GM21447 (cell line): Measurements from ENCODE around the gene SLC12A1.
A peak's percentile ranks its signal among the peaks of the same experiment; 100 is the strongest.

Experiments used
- ATAC-seq: cut with Tn5 transposase; IDR thresholded peaks from one replicate; pipeline ENCODE4 v1.9.1; 2021; ENCODE audit not compliant: unreplicated experiment

SLC12A1 gene

GRCh38 chr15:48205981-48206380 lies at the start of gene SLC12A1:
TSS of gene SLC12A1 (plus strand) at chr15:48206302. CDS start at chr15:48207720, 1,418 bp downstream.
- no peak for ATAC-seq

- no peak for ATAC-seq
These were observed 37.5 kb upstream of the SLC12A1 start for GRCh38 chr15:48168616-48169015.

DNA sequence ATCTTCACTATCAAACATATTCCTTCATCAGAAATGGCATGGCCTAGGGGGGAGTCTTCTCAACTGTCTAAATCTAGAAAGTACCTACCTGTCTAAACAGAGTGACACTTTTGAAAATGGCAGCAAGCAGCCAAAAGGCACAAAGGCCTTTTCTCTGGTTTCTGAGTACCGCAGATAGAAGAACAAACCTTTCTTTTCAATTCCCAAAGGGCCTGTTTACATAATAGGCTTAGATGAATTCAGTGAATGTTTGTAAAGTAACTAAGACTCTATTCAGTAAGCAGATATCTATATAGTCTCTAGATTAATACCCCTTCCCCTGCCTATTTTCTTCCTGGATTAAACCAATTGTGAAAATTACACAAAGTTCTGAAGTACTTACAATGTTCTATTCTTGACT lies 35.1 kb upstream of the SLC12A1 start:
- ATAC-seq: no peak

DNA sequence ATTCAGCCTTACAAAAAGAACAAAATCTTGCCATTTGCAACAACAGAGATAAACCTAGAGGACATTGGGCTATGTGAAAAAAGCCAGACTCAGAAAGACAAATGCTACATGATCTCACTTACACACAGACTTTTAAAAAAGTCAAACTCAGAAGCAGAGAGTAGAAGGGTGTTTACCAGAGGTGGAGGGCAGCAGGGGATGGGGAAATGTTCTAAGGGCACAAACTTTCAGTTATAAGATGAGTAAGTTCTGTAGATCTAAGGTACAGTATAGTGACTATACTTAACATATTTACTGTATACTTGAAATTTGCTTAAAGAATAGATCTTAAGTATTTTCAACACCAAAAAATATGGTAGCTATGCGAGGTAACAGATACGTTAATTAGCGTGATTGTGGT lies 31.0 kb upstream of the SLC12A1 start:
- ATAC-seq: peak; percentile 36

- ATAC-seq: no peak
These were observed 30.0 kb upstream of the SLC12A1 start for GRCh38 chr15:48176112-48176511.

DNA sequence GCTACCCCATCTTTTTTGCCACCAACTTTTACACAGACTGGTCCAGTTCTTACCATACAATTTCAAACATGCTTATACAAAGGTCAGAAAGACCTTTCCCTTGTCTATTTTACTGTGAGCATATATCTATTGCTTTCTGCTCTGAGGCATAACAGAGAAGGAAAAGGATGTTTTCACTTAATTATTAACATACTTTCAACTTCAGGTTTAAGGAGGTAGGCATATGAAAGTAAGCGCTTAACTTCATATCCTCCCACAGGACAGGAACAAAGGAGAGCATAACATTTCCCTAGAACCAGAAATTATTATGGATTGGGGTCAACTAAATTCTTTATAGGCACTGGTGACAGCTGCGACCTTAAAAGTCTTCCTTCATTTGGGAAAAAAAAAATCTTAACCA lies 29.1 kb upstream of the SLC12A1 start:
- peak; percentile 36 for ATAC-seq

DNA sequence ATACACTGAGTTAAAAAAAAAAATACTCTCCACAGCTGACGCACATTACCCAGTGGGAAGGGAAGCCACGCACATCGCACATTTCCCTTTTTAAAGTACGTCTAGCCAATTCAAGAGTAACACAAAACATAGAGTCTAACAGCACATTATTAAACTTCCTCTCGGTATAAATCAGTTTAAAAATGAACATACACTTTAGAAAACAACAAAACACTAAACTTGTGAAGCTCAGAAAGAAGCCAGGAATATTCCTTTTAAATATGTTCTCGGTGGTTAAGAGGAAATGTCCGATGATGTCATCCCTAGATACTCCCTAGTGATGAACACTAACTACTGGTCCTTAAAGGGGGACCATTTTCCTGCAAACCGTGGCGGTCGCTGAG lies 28.7 kb upstream of the SLC12A1 start:
- ATAC-seq: peak; percentile 62

DNA sequence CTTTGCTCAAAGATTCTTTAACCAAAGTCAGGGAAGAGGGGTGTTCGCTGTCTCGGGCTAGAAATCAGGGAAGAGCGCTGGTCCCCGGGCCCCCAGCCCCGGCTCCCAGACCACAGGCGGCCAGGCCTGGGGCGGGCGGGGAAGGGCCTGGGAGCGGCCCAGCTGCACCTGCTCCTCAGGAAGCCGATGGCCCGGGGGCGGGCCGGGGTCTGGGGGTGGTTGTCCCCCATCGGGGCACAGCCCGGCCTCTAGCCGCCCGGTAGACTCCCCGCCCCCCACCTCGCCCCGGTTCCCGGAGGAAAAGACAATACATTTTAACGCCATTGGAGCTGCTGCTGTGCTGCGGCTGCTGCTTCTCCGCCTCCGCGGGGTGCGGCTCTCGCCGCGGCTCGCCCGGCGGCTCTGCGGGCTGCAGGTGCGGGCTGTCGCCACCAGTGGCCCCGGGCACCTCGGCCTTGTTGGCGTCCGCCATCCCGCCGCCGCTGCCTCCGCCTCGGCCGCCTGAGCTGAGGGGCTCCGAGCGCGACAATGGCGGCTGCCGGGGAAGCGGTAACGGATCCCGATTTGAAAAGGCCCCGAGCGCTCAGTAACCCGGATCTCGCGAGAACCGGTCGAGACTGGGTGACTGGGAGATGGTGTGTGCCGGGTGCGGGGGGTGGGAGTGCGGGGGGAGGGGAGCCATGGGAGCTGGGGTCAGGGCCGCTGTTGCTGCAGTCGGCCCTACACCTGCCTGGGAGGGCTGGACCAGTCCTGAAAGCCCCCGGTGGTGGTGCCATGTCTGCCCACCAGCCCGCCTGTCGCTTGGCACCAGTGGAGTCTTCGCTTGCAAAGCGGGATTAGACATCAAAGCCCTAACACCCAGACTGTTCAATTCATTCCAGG lies 28.1 kb upstream of the SLC12A1 start, which contains the start of gene MYEF2:
Gene MYEF2 (minus strand): TSS at position 530 of the 882 bp plus-strand sequence. CDS start 58 bp downstream, at position 472.
- ATAC-seq: peak; percentile 67

DNA sequence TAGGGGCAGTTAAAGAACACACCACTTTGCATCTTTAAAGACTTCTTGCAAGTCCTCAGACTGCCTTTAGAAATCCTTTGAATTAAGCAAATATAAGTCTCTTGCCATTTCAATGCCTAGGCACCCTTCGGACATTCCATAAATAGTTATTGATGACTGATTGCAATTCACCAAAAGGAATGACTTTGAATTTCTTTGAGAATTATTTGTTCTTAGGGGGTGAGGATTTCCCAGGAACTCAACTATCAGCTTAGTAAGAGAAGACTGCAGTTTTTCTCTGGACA lies 27.5 kb upstream of the SLC12A1 start:
- ATAC-seq: no peak

DNA sequence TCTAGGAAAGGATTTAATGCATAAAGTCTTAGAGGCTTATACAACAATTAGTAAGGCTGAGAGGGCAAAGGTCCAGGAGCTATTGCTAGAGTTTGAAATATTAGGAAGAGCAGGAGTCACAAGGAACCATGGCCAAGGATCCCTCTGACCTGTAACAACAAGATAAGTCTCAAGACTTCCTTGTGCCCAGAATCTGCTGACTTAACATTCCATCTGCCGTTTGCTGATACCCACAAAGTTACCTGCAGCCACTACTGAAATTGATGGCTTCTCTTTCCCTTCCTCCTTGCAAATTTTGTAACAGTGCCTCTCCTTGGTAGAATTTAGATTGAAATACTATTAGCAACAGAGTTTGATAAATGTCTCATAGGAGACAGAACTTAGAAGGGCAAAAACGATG lies 23.4 kb upstream of the SLC12A1 start:
- no peak for ATAC-seq

DNA sequence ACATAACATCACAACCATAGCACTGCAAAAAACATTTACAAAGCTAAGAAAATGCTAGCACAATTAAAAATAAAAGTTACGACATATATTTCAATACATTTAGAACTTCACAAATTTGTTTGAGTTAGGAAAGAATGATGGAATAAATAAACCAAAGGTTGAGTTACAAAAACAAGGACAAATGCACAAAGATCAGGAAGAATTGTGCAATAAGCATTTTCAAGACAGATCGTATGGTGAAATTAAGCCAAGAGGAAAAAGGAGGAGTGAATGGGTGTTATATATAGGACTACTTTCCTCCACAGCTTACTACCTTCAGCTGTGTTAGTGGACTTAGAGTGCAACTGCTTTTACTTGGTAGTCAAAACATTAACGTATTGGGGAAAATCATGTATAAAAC lies 20.6 kb upstream of the SLC12A1 start:
- ATAC-seq: no peak

GRCh38 chr15:48186271-48186670 lies 19.8 kb upstream of the SLC12A1 start:
- ATAC-seq: no peak

- no peak for ATAC-seq
These were observed 15.0 kb upstream of the SLC12A1 start for GRCh38 chr15:48190932-48191573.

GRCh38 chr15:48191574-48192225 lies 14.4 kb upstream of the SLC12A1 start, which contains the start of gene CTXN2:
TSS of gene CTXN2 (plus strand) at chr15:48191665. CDS start at chr15:48201301, 9,636 bp downstream.
- no peak for ATAC-seq

- no peak for ATAC-seq
These were observed 4.0 kb upstream of the SLC12A1 start for GRCh38 chr15:48202068-48202467.

DNA sequence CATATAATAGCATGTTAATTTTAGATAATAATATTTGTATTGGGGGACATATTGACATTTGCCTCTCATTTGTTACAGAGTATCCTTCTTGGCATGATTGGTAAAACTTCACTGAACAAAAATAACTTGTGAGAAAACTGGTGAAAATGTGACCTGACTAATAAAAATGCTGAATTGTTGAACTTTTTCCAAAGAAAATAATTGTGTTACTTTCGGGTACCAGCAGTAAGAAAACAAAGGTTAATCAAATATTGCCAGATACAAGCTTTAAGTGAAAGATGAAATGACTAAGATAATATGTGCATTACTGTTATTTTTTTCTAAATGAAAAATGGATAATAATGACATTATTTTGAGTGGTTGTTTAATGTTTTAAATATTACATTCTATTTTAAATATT lies 15.2 kb downstream of the SLC12A1 start:
- ATAC-seq: no peak

DNA sequence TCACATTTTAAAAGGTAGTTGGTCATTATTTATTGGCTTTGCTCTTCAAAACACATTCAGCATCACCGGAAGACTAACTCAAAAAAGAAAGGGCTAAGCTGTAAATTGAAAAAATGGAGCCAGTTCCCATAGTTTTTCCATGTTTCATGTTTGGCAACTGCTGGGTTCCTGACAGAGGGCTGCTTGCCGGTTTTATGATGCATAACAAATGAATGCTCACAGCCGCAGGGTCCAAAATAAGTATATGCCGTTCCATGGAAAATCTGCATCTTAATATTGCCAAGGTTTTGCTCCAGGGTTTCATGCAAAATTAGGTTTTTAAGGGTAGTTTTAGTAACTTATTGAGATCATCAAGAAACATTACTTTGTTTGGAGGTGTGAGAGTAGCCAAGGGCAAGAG lies 15.8 kb downstream of the SLC12A1 start:
- ATAC-seq: no peak

DNA sequence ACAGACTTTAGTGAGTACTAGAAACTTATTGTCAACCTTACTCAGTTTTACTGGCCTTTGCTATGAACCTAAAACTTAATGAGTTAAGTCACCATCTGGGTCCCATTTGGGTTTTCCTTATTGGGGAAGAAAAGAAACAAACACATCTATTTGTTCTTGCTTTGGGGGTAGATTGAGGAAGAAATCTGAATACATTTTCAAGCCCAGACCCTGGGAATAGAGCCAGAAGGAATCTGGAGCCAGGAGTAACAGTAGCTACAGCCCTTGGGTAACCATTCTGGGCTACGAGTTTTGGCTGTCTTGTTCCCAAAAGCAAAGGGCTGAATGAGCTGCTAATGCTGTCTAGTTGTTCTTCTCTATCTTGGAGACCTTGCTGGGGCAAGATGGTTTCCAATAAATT lies 16.5 kb downstream of the SLC12A1 start:
- ATAC-seq: no peak

DNA sequence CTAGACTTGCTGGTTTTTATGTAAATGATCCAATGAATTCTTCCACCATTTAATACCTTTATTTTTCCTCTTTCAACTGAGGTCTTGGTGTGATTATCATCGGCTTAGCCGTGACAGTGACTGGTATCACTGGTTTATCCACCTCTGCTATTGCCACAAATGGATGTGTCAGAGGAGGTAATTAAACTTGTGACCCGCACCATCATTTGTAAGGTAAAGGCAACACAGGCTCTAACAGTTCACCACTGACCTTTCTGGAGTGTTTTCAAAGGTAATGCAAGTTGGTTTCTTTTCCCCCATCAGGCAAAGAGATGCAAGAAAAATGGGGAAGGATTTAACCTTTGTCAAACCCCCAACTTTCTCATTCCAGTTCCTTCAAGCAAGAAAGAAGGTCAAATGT lies 19.7 kb downstream of the SLC12A1 start:
- ATAC-seq: no peak

DNA sequence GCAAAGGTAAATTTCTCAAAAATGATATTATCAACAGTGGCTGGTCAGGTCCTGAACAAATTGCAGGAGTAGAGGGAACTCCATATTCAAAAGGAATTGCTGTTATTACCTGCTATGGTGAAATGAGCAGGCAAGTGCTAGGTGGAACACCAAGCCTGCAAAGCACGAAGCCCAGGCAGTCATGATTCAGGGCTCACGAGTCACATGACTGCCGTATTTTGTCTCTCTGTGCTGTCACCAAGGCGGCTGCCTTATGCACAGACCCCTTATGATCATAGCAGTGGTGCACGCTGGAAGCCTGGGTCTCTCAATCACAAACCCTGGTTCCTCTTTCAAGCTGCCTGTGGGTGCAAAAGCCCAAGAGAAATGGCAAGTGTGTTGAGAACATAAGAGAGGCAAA lies 24.4 kb downstream of the SLC12A1 start:
- ATAC-seq: no peak

GRCh38 chr15:48233246-48233645 lies 27.1 kb downstream of the SLC12A1 start:
- no peak for ATAC-seq

DNA sequence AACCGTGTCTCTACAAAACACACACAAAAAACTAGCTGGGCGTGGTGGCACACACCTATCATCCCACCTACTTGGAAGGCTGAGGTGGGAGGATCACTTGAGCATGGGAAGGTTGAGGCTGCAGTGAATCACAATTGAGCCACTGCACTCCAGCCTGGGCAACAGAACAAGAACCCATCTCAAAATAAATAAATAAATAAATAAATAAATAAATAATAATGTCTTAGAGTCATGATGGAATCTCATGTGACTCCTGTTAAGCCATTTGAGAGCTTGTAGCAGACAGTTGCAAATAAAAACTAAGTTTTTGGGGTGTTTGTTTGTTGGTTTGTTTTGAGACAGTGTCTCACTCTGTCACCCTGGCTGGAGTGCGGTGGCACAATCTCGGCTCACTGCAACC lies 33.2 kb downstream of the SLC12A1 start:
- no peak for ATAC-seq
